Measurements from ENCODE around the gene LCP1. TPM values are rescaled to one million over a fixed set of nuclear protein-coding genes. Genes with fewer than 3 reads are reported as not detected.
"Not testable (repeated sequence)": the region's sequence is repeated elsewhere in the genome, so short reads cannot be mapped to it uniquely, and the experiment has no call there.

LCP1 gene
- total RNA-seq (2022) (54.6 and 58.6 TPM in 2 replicates), Bru-seq, nascent RNA (percentile 72 among the genes with signal in this experiment), BruChase-seq, experiment 1, labeled RNA remaining after a 6-hour chase (percentile 66 among the genes with signal in this experiment), BruChase-seq, experiment 2, labeled RNA remaining after a 2-hour chase (percentile 56 among the genes with signal in this experiment)
- long read RNA-seq, transcript LCP1-201 (16 exons, 3,787 nt), result major isoform, 70 of 95 reads
- long read RNA-seq, partial matches to known transcripts, result 6 of 95 reads
- long read RNA-seq, other reads (novel, unspliced or antisense), result 19 of 95 reads

DNA sequence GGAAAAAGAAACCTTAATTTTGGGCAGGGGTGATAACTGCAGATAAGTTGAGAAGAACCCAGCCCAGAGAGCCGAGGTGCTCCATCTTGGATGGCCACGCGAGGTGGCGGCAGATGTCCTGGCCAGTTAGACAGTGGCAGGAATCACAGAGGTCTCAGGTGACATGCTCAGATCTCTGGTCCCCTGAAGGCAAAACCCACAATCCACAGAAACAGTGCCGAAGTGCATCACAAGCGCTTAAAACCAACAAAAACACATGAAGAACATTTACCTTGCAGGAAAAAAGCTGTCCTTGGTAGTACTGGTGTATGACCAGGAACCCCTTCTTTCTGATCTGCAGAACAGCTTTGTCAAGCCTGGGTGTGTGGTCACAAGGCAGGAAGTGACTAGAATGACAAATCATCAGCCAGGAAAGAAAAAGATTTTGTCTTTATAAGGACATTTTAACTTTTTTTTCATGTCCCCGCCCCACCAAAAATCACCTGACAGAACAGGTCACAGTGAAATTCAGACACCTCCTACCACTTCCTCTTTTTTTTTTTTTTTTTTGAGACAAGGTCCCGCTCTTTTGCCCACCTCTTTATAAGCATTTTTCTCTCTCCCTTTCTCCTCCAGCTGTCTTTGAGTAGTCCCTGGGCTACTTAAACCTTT lies at the start of gene LCP1:
Gene LCP1 (minus strand): TSS at position 338 of the 651 bp plus-strand sequence. CDS start 22,515 bp downstream, outside the sequence.
- Mint-ChIP-seq H3K4me3 (ENCODE audit: low read depth, unreplicated experiment) (peak within 1 kb of the TSS; percentile 55), H3K4me1 (ENCODE audit: low read depth, unreplicated experiment) (peaks cover 17% of the 10 kb centered on the region), H3K27ac (ENCODE audit: unreplicated experiment) (peak within 1 kb of the TSS; percentile 40), H3K36me3 (ENCODE audit: insufficient read depth, unreplicated experiment) (peaks cover 11% of the 10 kb centered on the region), H3K9me3 (ENCODE audit: low read depth, unreplicated experiment) (no peaks in the 10 kb centered on the region), H3K27me3 (ENCODE audit: unreplicated experiment) (no peaks in the 10 kb centered on the region)
- intact Hi-C loops (cut with micrococcal nuclease; ENCODE audit: unreplicated experiment), result loop anchor here (2.0 kb wide), 1 partner anchor 25 kb away; no protein-coding TSS in a partner anchor
- TF ChIP-seq, protein P1, sequence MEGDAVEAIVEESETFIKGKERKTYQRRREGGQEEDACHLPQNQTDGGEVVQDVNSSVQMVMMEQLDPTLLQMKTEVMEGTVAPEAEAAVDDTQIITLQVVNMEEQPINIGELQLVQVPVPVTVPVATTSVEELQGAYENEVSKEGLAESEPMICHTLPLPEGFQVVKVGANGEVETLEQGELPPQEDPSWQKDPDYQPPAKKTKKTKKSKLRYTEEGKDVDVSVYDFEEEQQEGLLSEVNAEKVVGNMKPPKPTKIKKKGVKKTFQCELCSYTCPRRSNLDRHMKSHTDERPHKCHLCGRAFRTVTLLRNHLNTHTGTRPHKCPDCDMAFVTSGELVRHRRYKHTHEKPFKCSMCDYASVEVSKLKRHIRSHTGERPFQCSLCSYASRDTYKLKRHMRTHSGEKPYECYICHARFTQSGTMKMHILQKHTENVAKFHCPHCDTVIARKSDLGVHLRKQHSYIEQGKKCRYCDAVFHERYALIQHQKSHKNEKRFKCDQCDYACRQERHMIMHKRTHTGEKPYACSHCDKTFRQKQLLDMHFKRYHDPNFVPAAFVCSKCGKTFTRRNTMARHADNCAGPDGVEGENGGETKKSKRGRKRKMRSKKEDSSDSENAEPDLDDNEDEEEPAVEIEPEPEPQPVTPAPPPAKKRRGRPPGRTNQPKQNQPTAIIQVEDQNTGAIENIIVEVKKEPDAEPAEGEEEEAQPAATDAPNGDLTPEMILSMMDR (IDR thresholded peaks at IDR 0.05; ENCODE audit: unreplicated experiment), result no peak
- BruUV-seq (replicated peaks), result no TSS peak
- DNase-seq, result peak; percentile 40
- CTCF ChIA-PET, result no interaction called here

GRCh38 chr13:46229251-46229650 lies 47.3 kb upstream of the LCP1 start:
- H3K27ac Mint-ChIP-seq (ENCODE audit: unreplicated experiment), result no peak overlapping the region
- BruUV-seq (replicated peaks), result no TSS peak
- CTCF ChIA-PET, result no interaction called here
- no peaks in the 10 kb centered on the region for H3K36me3 Mint-ChIP-seq (ENCODE audit: insufficient read depth, unreplicated experiment)
- H3K27me3 Mint-ChIP-seq (ENCODE audit: unreplicated experiment), result no peaks in the 10 kb centered on the region
- H3K9me3 Mint-ChIP-seq (ENCODE audit: low read depth, unreplicated experiment), result peaks cover 2% of the 10 kb centered on the region
- H3K4me3 Mint-ChIP-seq (ENCODE audit: low read depth, unreplicated experiment), result no peak overlapping the region
- DNase-seq, result no peak
- intact Hi-C loops (cut with micrococcal nuclease; ENCODE audit: unreplicated experiment), result no loop called here
- no peaks in the 10 kb centered on the region for H3K4me1 Mint-ChIP-seq (ENCODE audit: low read depth, unreplicated experiment)
- TF ChIP-seq, protein P1 (IDR thresholded peaks at IDR 0.05; ENCODE audit: unreplicated experiment), result no peak

DNA sequence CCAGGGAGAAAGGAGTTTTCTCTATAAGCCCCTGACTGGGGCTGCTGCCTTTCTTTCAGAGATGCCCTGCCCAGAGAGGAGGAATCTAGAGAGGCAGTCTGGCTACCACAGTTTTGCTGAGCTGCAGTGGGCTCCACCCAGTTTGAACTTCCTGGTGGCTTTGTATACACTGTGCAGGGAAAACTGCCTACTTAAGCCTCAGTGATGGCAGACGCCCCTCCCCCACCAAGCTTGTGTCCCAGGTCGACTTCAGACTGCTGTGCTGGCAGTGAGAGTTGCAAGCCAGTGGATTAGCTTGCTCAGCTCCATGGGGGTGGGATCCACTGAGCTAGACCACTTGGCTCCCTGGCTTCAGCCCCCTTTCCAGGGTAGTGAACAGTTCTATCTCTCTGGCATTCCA lies 38.3 kb upstream of the LCP1 start:
- H3K36me3 Mint-ChIP-seq (ENCODE audit: insufficient read depth, unreplicated experiment); H3K27me3 Mint-ChIP-seq (ENCODE audit: unreplicated experiment); H3K4me3 Mint-ChIP-seq (ENCODE audit: low read depth, unreplicated experiment); BruUV-seq (replicated peaks); H3K9me3 Mint-ChIP-seq (ENCODE audit: low read depth, unreplicated experiment); H3K4me1 Mint-ChIP-seq (ENCODE audit: low read depth, unreplicated experiment); H3K27ac Mint-ChIP-seq (ENCODE audit: unreplicated experiment); intact Hi-C loops (cut with micrococcal nuclease; ENCODE audit: unreplicated experiment): not testable (repeated sequence)
- CTCF ChIA-PET, result interaction anchor here (0.7 kb wide), 1 partner anchor 381 kb away, joined by 3 read pairs; no protein-coding TSS in a partner anchor
- peak; percentile 58 for DNase-seq

GRCh38 chr13:46214741-46215140 lies 32.8 kb upstream of the LCP1 start:
- CTCF ChIA-PET; intact Hi-C loops (cut with micrococcal nuclease; ENCODE audit: unreplicated experiment); H3K9me3 Mint-ChIP-seq (ENCODE audit: low read depth, unreplicated experiment); H3K27ac Mint-ChIP-seq (ENCODE audit: unreplicated experiment); BruUV-seq (replicated peaks); H3K4me3 Mint-ChIP-seq (ENCODE audit: low read depth, unreplicated experiment); DNase-seq; H3K27me3 Mint-ChIP-seq (ENCODE audit: unreplicated experiment): not testable (repeated sequence)
- H3K4me1 Mint-ChIP-seq (ENCODE audit: low read depth, unreplicated experiment), result peaks cover 24% of the 10 kb centered on the region
- peaks cover 12% of the 10 kb centered on the region for H3K36me3 Mint-ChIP-seq (ENCODE audit: insufficient read depth, unreplicated experiment)

- H3K36me3 Mint-ChIP-seq (ENCODE audit: insufficient read depth, unreplicated experiment), result peaks cover 12% of the 10 kb centered on the region
- CTCF ChIA-PET, result no interaction called here
- H3K4me3 Mint-ChIP-seq (ENCODE audit: low read depth, unreplicated experiment), result no peak overlapping the region
- no peaks in the 10 kb centered on the region for H3K27me3 Mint-ChIP-seq (ENCODE audit: unreplicated experiment)
- no peak for DNase-seq
- H3K9me3 Mint-ChIP-seq (ENCODE audit: low read depth, unreplicated experiment), result peaks cover 8% of the 10 kb centered on the region
- intact Hi-C loops (cut with micrococcal nuclease; ENCODE audit: unreplicated experiment), result no loop called here
- peaks cover 24% of the 10 kb centered on the region for H3K4me1 Mint-ChIP-seq (ENCODE audit: low read depth, unreplicated experiment)
- H3K27ac Mint-ChIP-seq (ENCODE audit: unreplicated experiment), result no peak overlapping the region
- TF ChIP-seq, protein P1 (IDR thresholded peaks at IDR 0.05; ENCODE audit: unreplicated experiment), result no peak
- no TSS peak for BruUV-seq (replicated peaks)
Observed at GRCh38 chr13:46213242-46213641, 31.3 kb upstream of the LCP1 start.
